ENCODE measurements around the gene MMP24.
"Not testable (repeated sequence)": the region's sequence is repeated elsewhere in the genome, so short reads cannot be mapped to it uniquely, and the experiment has no call there.

Gene MMP24

DNA sequence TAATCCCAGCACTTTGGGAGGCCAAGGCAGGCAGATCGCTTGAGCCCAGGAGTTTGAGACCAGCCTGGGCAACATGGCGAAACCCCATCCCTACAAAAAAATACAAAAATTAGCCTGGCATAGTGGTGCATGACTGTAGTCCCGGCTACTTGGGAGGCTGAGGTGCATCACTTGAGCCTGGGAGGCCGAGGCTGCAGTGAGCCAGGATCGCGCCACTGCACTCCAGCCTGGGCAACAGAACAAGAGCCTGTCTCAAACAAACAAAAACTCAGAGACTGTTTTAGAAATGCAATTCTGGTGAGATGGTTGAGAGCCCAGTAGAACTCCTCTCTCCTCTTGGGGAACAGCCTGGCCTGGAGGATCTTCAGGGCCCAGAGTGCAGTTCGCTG is 89.1 kb downstream of the MMP24 start:
- DNase-seq (ENCODE audit: low spot score in 2 of 2); in situ Hi-C loops (cut with MboI; ENCODE audit: low sequenced_read_pairs); H3K27me3 ChIP-seq (ENCODE audit: low read depth); H3K9me3 ChIP-seq; H3K4me1 ChIP-seq; H3K4me3 ChIP-seq; H3K36me3 ChIP-seq (replicated peaks): not testable (repeated sequence)

DNA sequence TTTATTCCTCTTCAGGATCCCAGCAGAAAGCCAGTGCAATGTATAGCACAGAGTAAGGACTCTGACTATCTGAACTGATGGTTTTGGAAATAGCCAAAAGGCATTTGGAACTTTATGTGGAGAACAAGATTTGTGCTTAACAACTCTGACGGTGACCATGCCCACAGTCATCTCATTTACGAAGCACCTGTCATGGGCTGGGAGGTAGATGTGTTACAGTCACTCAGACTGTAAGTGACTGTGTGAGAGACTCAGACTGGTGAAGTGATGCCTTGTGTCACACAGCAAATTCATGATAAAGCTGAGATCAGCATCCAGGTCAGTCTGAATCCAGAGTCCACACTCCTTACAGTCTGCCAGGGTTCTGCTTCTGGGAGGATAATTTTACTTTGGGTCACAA is 89.6 kb downstream of the MMP24 start:
- in situ Hi-C loops (cut with MboI; ENCODE audit: low sequenced_read_pairs) = no loop called here
- H3K4me3 ChIP-seq = no peak overlapping the region
- no peaks in the 10 kb centered on the region; the same call in 1 of the 2 replicates for H3K4me1 ChIP-seq
- H3K9me3 ChIP-seq = no peaks in the 10 kb centered on the region
- no peak for DNase-seq (ENCODE audit: low spot score in 2 of 2)
- H3K27me3 ChIP-seq (ENCODE audit: low read depth) = no peaks in the 10 kb centered on the region
- peaks cover 5% of the 10 kb centered on the region for H3K36me3 ChIP-seq (replicated peaks)

DNA sequence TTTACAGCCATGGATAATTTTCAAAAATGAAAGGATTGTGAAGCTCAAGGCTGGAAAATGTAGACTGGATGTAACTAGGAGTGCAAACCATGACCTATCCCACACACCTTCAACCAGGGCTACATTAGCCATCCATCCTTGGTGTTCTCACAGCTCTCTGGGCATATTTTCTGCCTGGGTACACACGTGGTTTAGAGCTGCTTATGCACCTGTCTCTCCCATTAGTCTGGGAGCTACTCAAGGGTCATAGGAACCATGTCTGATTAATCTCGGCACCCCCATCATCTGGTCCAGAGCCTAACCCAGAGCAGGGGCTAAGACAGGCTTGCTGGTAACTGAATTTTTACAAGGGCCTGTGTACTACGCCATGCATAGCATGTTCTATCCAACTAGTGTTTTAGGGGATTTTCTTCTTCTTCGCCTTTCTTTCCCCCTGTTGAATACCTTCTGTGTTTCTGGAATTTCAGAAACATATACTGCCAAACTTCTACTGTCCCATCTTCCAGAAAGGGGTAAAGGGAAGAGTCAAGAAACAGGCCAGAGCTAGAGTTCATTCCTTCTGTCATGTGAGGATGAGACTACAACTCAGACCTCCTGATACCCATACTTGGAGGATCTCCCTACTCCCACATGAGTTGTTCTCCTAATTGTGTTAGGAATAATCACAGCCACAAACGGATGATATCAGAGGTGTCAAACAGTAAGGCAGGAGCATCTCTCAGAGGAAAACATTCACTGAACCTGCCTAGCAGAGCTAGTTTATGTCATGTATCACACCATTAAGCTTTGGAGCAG is 91.1 kb downstream of the MMP24 start:
- H3K36me3 ChIP-seq (replicated peaks) = peaks cover 5% of the 10 kb centered on the region
- H3K9me3 ChIP-seq = no peaks in the 10 kb centered on the region
- H3K4me3 ChIP-seq = no peak overlapping the region
- H3K27me3 ChIP-seq (ENCODE audit: low read depth) = no peaks in the 10 kb centered on the region
- no peak for DNase-seq (ENCODE audit: low spot score in 2 of 2)
- no peaks in the 10 kb centered on the region; the same call in 1 of the 2 replicates for H3K4me1 ChIP-seq
- in situ Hi-C loops (cut with MboI; ENCODE audit: low sequenced_read_pairs) = no loop called here

DNA sequence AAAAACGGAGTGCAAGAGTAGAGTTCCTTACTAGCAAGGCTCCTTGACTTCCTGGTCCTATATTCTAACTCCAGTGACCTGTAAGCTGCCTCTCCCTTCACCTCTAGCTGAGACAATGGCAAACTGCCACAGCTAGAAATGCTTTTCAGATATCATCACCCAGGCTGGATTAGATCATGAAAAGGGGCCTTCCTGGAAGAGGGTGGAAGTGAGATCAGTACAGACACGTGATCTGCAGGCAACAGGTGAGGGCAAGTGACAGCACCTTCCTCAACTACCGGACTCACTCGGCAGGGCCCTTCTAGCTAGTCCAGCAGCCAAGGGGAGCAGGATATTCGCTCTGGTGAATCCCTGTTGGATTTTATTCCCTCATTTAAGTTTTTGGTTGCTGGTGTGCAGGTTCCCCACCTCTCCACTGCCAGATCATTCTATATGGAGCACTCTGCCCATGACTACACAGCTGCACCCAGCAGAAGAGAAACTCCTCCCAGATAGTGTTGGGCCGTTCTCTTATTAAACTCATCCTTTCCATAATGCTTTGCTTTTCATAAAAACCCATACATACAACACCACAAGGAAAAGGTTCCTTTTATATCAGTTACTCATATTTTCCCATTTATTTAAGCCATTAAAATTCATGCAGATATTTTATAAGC is 92.1 kb downstream of the MMP24 start:
- Histone ChIP-seq H3K27me3 (ENCODE audit: low read depth) (no peaks in the 10 kb centered on the region), H3K36me3 (replicated peaks) (peaks cover 3% of the 10 kb centered on the region; the same call in 1 of the 2 replicates), H3K4me1 (no peaks in the 10 kb centered on the region), H3K9me3 (no peaks in the 10 kb centered on the region), H3K4me3 (no peak overlapping the region)
- no peak for DNase-seq (ENCODE audit: low spot score in 2 of 2)
- in situ Hi-C loops (cut with MboI; ENCODE audit: low sequenced_read_pairs) = no loop called here

DNA sequence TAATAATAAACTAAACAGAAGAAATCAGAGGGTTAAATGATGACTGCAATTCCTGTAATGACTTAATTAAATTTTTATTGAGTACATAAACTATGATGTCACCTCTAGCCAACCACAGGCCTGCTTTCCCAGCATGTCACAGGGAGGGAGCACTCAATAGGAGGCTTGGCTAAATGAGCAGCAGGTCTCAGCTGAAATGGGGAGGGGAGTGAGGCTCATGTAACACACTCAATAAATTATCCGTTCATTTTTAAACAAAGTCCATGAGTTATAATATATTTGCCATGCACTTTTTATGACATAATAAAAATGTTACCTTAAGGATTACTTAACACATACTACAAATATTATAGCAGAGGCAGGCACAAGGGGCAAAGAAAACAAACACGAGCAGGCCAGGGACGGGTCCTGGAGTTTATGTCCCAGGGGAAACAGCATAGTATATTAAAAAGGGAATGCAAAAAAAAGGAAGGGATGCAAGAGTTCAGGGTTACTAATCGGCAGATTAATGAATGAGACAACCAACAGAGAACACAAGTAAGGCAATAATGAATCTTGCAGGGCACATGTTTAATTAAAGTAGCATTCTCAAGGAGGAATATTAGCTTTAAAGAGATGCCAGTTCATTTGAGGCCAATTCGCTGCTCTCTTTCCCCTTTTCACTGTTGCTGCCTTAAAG is 92.8 kb downstream of the MMP24 start:
- in situ Hi-C loops (cut with MboI; ENCODE audit: low sequenced_read_pairs) = no loop called here
- H3K27me3 ChIP-seq (ENCODE audit: low read depth) = no peaks in the 10 kb centered on the region
- H3K4me3 ChIP-seq = no peak overlapping the region
- H3K36me3 ChIP-seq (replicated peaks) = peaks cover 3% of the 10 kb centered on the region; the same call in 1 of the 2 replicates
- no peak for DNase-seq (ENCODE audit: low spot score in 2 of 2)
- no peaks in the 10 kb centered on the region for H3K4me1 ChIP-seq
- no peaks in the 10 kb centered on the region for H3K9me3 ChIP-seq

DNA sequence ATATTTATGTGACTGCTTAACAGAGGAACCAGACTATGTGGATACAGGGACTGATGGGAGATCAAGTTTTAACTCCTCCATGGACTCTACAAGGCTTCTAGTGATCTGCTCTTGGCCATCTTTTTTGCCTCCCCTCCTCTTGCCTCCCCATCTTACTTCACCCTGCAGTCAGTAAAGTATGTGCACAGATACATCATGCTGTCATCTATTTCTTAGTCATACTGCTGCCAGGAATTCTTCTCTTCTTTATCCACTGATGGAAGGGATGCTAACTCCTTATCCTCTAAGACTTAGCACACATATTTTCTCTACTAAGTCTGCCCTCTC is 93.3 kb downstream of the MMP24 start:
- H3K36me3 ChIP-seq (replicated peaks) = peaks cover 3% of the 10 kb centered on the region; the same call in 1 of the 2 replicates
- H3K4me1 ChIP-seq = no peaks in the 10 kb centered on the region
- in situ Hi-C loops (cut with MboI; ENCODE audit: low sequenced_read_pairs) = no loop called here
- H3K27me3 ChIP-seq (ENCODE audit: low read depth) = no peaks in the 10 kb centered on the region
- H3K4me3 ChIP-seq = no peak overlapping the region
- DNase-seq (ENCODE audit: low spot score in 2 of 2) = no peak
- H3K9me3 ChIP-seq = no peaks in the 10 kb centered on the region

DNA sequence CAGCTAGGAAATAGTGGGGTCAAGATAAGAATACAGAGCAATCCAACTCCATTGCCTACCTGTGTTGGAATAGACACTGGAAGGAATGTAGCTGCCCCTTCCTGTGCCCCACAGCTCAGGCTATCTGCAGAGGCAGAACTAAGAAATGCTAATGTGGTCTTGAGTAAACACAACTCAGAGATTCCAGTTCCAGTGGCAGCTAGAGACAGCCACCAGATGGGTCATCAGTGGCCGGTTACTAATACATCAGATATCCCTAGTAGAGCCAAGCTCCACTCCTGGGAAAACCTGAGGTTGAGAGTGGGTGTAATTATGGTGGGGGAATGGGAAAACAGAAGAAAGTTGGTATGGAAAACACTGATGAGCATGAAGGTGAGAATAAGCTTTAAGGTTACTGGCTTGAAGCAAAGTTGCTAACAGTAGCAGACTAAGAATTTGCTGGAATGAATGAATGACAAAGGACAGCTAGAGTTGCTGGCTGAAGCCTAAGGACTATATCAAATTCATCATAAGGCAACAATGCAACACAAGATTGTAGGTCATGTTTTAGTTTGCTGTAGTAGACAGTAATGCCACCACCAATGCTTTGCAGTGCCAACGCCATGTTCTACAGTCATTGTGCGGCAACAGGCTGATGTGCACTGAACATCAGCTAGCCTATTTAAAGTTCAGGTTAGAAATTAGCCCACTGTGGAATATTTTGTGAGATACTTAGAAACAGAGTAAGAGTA is 94.1 kb downstream of the MMP24 start:
- DNase-seq (ENCODE audit: low spot score in 2 of 2) = no peak
- no peaks in the 10 kb centered on the region for H3K27me3 ChIP-seq (ENCODE audit: low read depth)

DNA sequence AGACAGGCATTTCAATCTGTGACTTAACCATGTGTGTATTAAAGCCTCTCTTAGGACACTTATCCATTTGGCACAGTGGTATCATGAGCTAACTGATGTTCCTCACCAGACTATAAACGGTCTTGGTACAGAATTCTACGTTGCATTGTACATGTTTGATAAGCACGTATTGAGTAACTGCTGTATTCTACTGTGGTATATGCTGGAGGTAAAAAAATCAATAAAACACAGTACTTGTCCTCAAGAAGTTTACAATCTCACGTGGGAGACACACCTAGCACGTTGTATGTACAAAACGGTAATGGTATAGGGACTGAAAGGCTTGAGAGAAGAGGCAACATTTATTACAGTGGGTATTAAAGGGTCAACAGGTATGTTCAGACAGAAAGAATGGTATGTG is 98.9 kb downstream of the MMP24 start:
- H3K9me3 ChIP-seq = no peaks in the 10 kb centered on the region
- H3K36me3 ChIP-seq (replicated peaks) = peaks cover 3% of the 10 kb centered on the region; the same call in 1 of the 2 replicates
- in situ Hi-C loops (cut with MboI; ENCODE audit: low sequenced_read_pairs) = no loop called here
- DNase-seq (ENCODE audit: low spot score in 2 of 2) = no peak
- no peak overlapping the region for H3K4me3 ChIP-seq
- no peaks in the 10 kb centered on the region for H3K27me3 ChIP-seq (ENCODE audit: low read depth)
- no peaks in the 10 kb centered on the region for H3K4me1 ChIP-seq

More for the DNA sequence above, 94.1 kb downstream of the MMP24 start:
- in situ Hi-C loops (cut with MboI; ENCODE audit: low sequenced_read_pairs) = no loop called here
- peaks cover 3% of the 10 kb centered on the region; the same call in 1 of the 2 replicates for H3K36me3 ChIP-seq (replicated peaks)
- H3K4me3 ChIP-seq = no peak overlapping the region
- H3K4me1 ChIP-seq = no peaks in the 10 kb centered on the region
- no peaks in the 10 kb centered on the region for H3K9me3 ChIP-seq

DNA sequence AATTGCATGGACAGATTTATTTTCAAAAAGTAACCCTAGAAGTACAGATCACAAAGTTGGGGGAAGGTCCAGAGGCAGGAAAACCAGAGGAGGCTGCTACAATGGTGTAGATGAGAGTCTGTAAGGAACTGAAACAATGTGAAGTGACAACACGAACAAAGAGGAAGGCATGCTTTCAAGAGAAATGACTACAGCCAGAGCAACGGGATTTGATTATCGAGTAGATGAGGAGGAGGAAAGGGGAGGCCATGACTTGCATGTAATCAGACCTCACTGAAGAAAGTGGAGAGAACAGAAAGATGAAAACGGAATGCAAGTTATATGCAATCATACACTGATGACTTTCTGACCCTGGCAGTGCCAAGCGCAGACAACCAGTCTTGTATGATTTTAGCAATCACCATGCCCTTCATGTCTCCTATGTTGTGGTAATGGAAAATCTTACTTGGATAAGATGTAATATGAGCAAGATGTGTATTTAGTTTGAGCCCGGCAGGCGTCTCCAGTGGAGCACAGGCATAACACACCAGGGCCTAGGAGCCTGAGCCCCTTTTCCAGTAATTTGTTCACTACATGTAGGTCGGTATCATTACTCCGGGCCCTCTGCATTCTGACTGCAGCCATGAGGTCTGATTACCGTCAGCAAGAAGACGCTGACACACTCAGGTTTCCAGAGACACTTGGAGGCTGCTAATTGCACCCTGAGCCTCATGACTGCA is 99.7 kb downstream of the MMP24 start:
- H3K36me3 ChIP-seq (replicated peaks) = peaks cover 3% of the 10 kb centered on the region; the same call in 1 of the 2 replicates
- no peaks in the 10 kb centered on the region for H3K9me3 ChIP-seq
- no peaks in the 10 kb centered on the region for H3K4me1 ChIP-seq
- in situ Hi-C loops (cut with MboI; ENCODE audit: low sequenced_read_pairs) = no loop called here
- DNase-seq (ENCODE audit: low spot score in 2 of 2) = no peak
- no peak overlapping the region for H3K4me3 ChIP-seq
- H3K27me3 ChIP-seq (ENCODE audit: low read depth) = no peaks in the 10 kb centered on the region
